HEK293T (cell line): ENCODE measurements around the gene SLC16A12.

Experiments
- ARNT ChIP-seq: fragments of 450-650 bp; IDR thresholded peaks from 2 replicates; pipeline ENCODE4 v1.6.1; 2017; ENCODE audit warnings: mild to moderate bottlenecking
- BHLHE40 ChIP-seq: fragments of 450-650 bp; IDR thresholded peaks from 2 replicates; pipeline ENCODE4 v1.6.1; 2016; ENCODE audit warnings: mild to moderate bottlenecking, moderate library complexity, borderline replicate concordance
- CTBP1 ChIP-seq: fragments of 450-650 bp; IDR thresholded peaks from 2 replicates; pipeline ENCODE4 v1.6.1; 2016; ENCODE audit warnings: borderline replicate concordance
- ELF4 ChIP-seq: fragments of 450-650 bp; IDR thresholded peaks from 2 replicates; pipeline ENCODE4 v1.6.1; 2017; ENCODE audit warnings: antibody characterized with exemption
- FOXA1 ChIP-seq: fragments of 450-650 bp; IDR thresholded peaks from 2 replicates; pipeline ENCODE4 v1.6.1; 2016; ENCODE audit warnings: mild to moderate bottlenecking
- HDGF ChIP-seq: fragments of 450-650 bp; IDR thresholded peaks from 2 replicates; pipeline ENCODE4 v1.6.1; 2017; ENCODE audit warnings: antibody characterized with exemption, borderline replicate concordance
- NFRKB ChIP-seq: fragments of 450-650 bp; IDR thresholded peaks from 2 replicates; pipeline ENCODE4 v1.6.1; 2016; ENCODE audit warnings: mild to moderate bottlenecking, moderate library complexity
- PKNOX1 ChIP-seq: fragments of 450-650 bp; IDR thresholded peaks from 2 replicates; pipeline ENCODE4 v1.6.1; 2016
- SP1 ChIP-seq: fragments of 450-650 bp; IDR thresholded peaks from 2 replicates; pipeline ENCODE4 v1.6.1; 2017
- SUZ12 ChIP-seq: fragments of 450-650 bp; IDR thresholded peaks from 2 replicates; pipeline ENCODE4 v1.6.1; 2016; ENCODE audit warnings: mild to moderate bottlenecking
- TARDBP ChIP-seq: fragments of 450-650 bp; IDR thresholded peaks from 2 replicates; pipeline ENCODE4 v1.6.1; 2016

- TF ChIP-seq PKNOX1, result no peak
- TF ChIP-seq TARDBP, result no peak
- TF ChIP-seq ARNT, result no peak
- no peak for TF ChIP-seq FOXA1
- no peak for TF ChIP-seq SP1
- no peak for TF ChIP-seq CTBP1
- TF ChIP-seq HDGF, result no peak
- no peak for TF ChIP-seq SUZ12
- no peak for TF ChIP-seq NFRKB
- no peak for TF ChIP-seq BHLHE40
- TF ChIP-seq ELF4, result no peak
Measured at GRCh38 chr10:89491932-89492331, 43.5 kb downstream of the SLC16A12 start.
